Liver (tissue), 9 donors: ENCODE data around the gene IL1RAPL1. TPM values are rescaled to one million over a fixed set of nuclear protein-coding genes. Genes with fewer than 3 reads are reported as not detected.

Experiments used
- DNase-seq: peaks from one replicate; pipeline ENCODE4 v3.0.0-alpha.2; 2017; ENCODE audit warnings: low spot score
- H3K27ac ChIP-seq, 2 donors: one replicate each; pipeline ENCODE4 v1.7.0; 2013; ENCODE audit warnings: inconsistent platforms in 2 of 2, low read length in 2 of 2, control low read depth in 1 of 2, low read depth in 1 of 2, mild to moderate bottlenecking in 1 of 2
- H3K27me3 ChIP-seq, 4 donors: one replicate each; pipeline versions ENCODE4 v1.6.1 to v1.7.0; 2013; ENCODE audit warnings: low read length in 3 of 4, inconsistent platforms in 1 of 4, mild to moderate bottlenecking in 1 of 4, moderate library complexity in 1 of 4; ENCODE audit not compliant: control insufficient read depth in 4 of 4, insufficient read depth in 4 of 4
- H3K36me3 ChIP-seq, 4 donors: one replicate each; pipeline versions ENCODE4 v1.6.1 to v1.7.0; 2013; ENCODE audit warnings: low read length in 3 of 4, mild to moderate bottlenecking in 3 of 4, low read depth in 1 of 4, moderate library complexity in 1 of 4; ENCODE audit not compliant: control insufficient read depth in 4 of 4, insufficient read depth in 3 of 4
- H3K4me1 ChIP-seq, 4 donors: one replicate each; pipeline versions ENCODE4 v1.6.1 to v1.7.0; 2013; ENCODE audit warnings: low read length in 3 of 4, mild to moderate bottlenecking in 3 of 4, moderate library complexity in 1 of 4; ENCODE audit not compliant: control insufficient read depth in 4 of 4, insufficient read depth in 4 of 4
- H3K4me3 ChIP-seq, 3 donors: one replicate each; pipeline versions ENCODE4 v1.6.1 to v1.7.0; 2013; ENCODE audit warnings: low read length in 3 of 3, control low read depth in 1 of 3, low read depth in 1 of 3, mild to moderate bottlenecking in 1 of 3
- H3K9ac ChIP-seq, 2 donors: one replicate each; pipeline ENCODE4 v1.7.0; 2013; ENCODE audit warnings: low read length in 2 of 2, mild to moderate bottlenecking in 2 of 2, moderate library complexity in 2 of 2, control low read depth in 1 of 2, low read depth in 1 of 2
- H3K9me3 ChIP-seq, 4 donors: one replicate each; pipeline versions ENCODE4 v1.6.1 to v1.7.0; 2013; ENCODE audit warnings: low read length in 3 of 4; ENCODE audit not compliant: control insufficient read depth in 4 of 4
- ATF3 ChIP-seq: IDR thresholded peaks from 2 replicates; pipeline ENCODE4 v1.6.1; 2016; ENCODE audit warnings: antibody characterized with exemption
- EGR1 ChIP-seq, 2 donors: IDR thresholded peaks; 2 replicates each; pipeline ENCODE4 v1.6.1; 2016 to 2018; ENCODE audit warnings: antibody characterized with exemption in 2 of 2, low read depth in 2 of 2
- FOXA2 ChIP-seq: IDR thresholded peaks from 2 replicates; pipeline ENCODE4 v1.6.1; 2016; ENCODE audit warnings: antibody characterized with exemption
- GABPA ChIP-seq, 2 donors: IDR thresholded peaks in 1 of 2; conservative IDR thresholded peaks in 1 of 2; 2 replicates each; pipeline ENCODE4 v1.6.1; 2016; ENCODE audit warnings: antibody characterized with exemption in 2 of 2, mild to moderate bottlenecking in 1 of 2, moderate library complexity in 1 of 2
- HNF4A ChIP-seq, 2 donors: conservative IDR thresholded peaks; 2 replicates each; pipeline ENCODE4 v1.6.1; 2016; ENCODE audit warnings: antibody characterized with exemption in 2 of 2, mild to moderate bottlenecking in 2 of 2
- HNF4G ChIP-seq: IDR thresholded peaks from 2 replicates; pipeline ENCODE4 v1.6.1; 2016; ENCODE audit warnings: antibody characterized with exemption
- JUND ChIP-seq, 2 donors: IDR thresholded peaks; 2 replicates each; pipeline ENCODE4 v1.6.1; 2016; ENCODE audit warnings: antibody characterized with exemption in 2 of 2
- MAX ChIP-seq: IDR thresholded peaks from 2 replicates; pipeline ENCODE4 v1.6.1; 2016; ENCODE audit warnings: antibody characterized with exemption
- NR2F2 ChIP-seq: IDR thresholded peaks from 2 replicates; pipeline ENCODE4 v1.6.1; 2016; ENCODE audit warnings: antibody characterized with exemption
- RAD21 ChIP-seq, 2 donors: IDR thresholded peaks; 2 replicates each; pipeline ENCODE4 v1.6.1; 2016; ENCODE audit warnings: antibody characterized with exemption in 2 of 2, mild to moderate bottlenecking in 2 of 2
- REST ChIP-seq: IDR thresholded peaks from 2 replicates; pipeline ENCODE4 v1.6.1; 2016; ENCODE audit warnings: antibody characterized with exemption, mild to moderate bottlenecking
- RXRA ChIP-seq, 2 donors: IDR thresholded peaks; 2 replicates each; pipeline ENCODE4 v1.6.1; 2017 to 2018; ENCODE audit warnings: antibody characterized with exemption in 2 of 2, mild to moderate bottlenecking in 1 of 2
- SP1 ChIP-seq: IDR thresholded peaks from 2 replicates; pipeline ENCODE4 v1.6.1; 2018; ENCODE audit warnings: antibody characterized with exemption, mild to moderate bottlenecking
- TAF1 ChIP-seq: conservative IDR thresholded peaks from 2 replicates; pipeline ENCODE4 v1.6.1; 2016; ENCODE audit warnings: antibody characterized with exemption, mild to moderate bottlenecking
- YY1 ChIP-seq: IDR thresholded peaks from 2 replicates; pipeline ENCODE4 v1.6.1; 2016; ENCODE audit warnings: antibody characterized with exemption, mild to moderate bottlenecking
- WGBS: extraction: QIAGEN DNeasy Blood & Tissue Kit; methylation state at CpG from one replicate; pipeline ENCODE4 v1.1.7; 2013; 5-methylcytosine and 5-hydroxymethylcytosine counted together
- polyA plus RNA-seq, 2 donors: library from polyadenylated mRNA; stranded (reverse) in 1 of 2; unstranded in 1 of 2; fragments of 200-250 nt in 1 of 2; fragments of >200 nt in 1 of 2; fragmentation: Nextera tagmentation in 1 of 2; extraction: Ambion mirVana in 1 of 2; gene quantifications; one replicate each; pipeline versions ENCODE4 v1.2.1 to v1.2.3, GENCODE V29; 2013 to 2015
- total RNA-seq, 2 donors: library from RNA; depleted of rRNA; stranded (reverse); fragments of >200 nt; gene quantifications; one replicate each; pipeline ENCODE4 v1.2.3, GENCODE V29; 2014
- TF ChIP-seq, protein P1 (sequence below): IDR thresholded peaks from 2 replicates; pipeline ENCODE4 v1.6.1; 2016; ENCODE audit warnings: antibody characterized with exemption
- TF ChIP-seq, protein P2 (sequence below): fragments of 150-350 bp; IDR thresholded peaks from 2 replicates; pipeline ENCODE4 v1.5.1; 2017; ENCODE audit warnings: improper control_type of control experiment, low read depth, low read length; ENCODE audit not compliant: missing input control
- donor health status: healthy.
- donor health status: healthy.
- donor health status: healthy.
- donor health status: healthy.
- donor health status: healthy.

Gene IL1RAPL1
- total and polyA plus RNA-seq, 4 donors = 0.08 to 0.33 TPM; not detected in 2

GRCh38 chrX:29491659-29492058, 904.4 kb downstream of the IL1RAPL1 start:
- no peaks in the 10 kb centered on the region for H3K9me3 ChIP-seq
- no peak overlapping the region for H3K4me3 ChIP-seq
- no peak for DNase-seq
- H3K4me1 ChIP-seq = no peaks in the 10 kb centered on the region
- H3K27ac ChIP-seq = no peak overlapping the region
- 93% methylated on average over 3 of the region's 3 CpGs for WGBS
- no peaks in the 10 kb centered on the region for H3K36me3 ChIP-seq
- TF ChIP-seq ATF3 (no peak), EGR1 (IDR thresholded peaks at IDR 0.05; ENCODE audit: low read depth in 2 of 2) (no peak), MAX (no peak), YY1 (no peak), JUND (IDR thresholded peaks at IDR 0.05) (no peak), RXRA (IDR thresholded peaks at IDR 0.05) (no peak), NR2F2 (no peak), FOXA2 (no peak), GABPA (IDR thresholded peaks at IDR 0.05 in 1 of 2, conservative IDR thresholded peaks at IDR 0.05 in 1 of 2) (no peak), REST (no peak), SP1 (no peak), HNF4A (conservative IDR thresholded peaks at IDR 0.05) (no peak), RAD21 (IDR thresholded peaks at IDR 0.05) (no peak), HNF4G (no peak), TAF1 (no peak)
- TF ChIP-seq, protein P1, sequence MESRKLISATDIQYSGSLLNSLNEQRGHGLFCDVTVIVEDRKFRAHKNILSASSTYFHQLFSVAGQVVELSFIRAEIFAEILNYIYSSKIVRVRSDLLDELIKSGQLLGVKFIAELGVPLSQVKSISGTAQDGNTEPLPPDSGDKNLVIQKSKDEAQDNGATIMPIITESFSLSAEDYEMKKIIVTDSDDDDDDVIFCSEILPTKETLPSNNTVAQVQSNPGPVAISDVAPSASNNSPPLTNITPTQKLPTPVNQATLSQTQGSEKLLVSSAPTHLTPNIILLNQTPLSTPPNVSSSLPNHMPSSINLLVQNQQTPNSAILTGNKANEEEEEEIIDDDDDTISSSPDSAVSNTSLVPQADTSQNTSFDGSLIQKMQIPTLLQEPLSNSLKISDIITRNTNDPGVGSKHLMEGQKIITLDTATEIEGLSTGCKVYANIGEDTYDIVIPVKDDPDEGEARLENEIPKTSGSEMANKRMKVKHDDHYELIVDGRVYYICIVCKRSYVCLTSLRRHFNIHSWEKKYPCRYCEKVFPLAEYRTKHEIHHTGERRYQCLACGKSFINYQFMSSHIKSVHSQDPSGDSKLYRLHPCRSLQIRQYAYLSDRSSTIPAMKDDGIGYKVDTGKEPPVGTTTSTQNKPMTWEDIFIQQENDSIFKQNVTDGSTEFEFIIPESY = no peak
- TF ChIP-seq, protein P2, sequence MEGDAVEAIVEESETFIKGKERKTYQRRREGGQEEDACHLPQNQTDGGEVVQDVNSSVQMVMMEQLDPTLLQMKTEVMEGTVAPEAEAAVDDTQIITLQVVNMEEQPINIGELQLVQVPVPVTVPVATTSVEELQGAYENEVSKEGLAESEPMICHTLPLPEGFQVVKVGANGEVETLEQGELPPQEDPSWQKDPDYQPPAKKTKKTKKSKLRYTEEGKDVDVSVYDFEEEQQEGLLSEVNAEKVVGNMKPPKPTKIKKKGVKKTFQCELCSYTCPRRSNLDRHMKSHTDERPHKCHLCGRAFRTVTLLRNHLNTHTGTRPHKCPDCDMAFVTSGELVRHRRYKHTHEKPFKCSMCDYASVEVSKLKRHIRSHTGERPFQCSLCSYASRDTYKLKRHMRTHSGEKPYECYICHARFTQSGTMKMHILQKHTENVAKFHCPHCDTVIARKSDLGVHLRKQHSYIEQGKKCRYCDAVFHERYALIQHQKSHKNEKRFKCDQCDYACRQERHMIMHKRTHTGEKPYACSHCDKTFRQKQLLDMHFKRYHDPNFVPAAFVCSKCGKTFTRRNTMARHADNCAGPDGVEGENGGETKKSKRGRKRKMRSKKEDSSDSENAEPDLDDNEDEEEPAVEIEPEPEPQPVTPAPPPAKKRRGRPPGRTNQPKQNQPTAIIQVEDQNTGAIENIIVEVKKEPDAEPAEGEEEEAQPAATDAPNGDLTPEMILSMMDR = no peak
- H3K9ac ChIP-seq = no peak overlapping the region
- H3K27me3 ChIP-seq = no peaks in the 10 kb centered on the region
